ENCODE data around the gene CCDC3.
A peak's percentile ranks its signal among the peaks of the same experiment; 100 is the strongest.

CCDC3 gene

GRCh38 chr10:12909182-12909835, 92.2 kb downstream of the CCDC3 start:
- Histone ChIP-seq H3K4me3 (no peak overlapping the region), H3K9me3 (no peaks in the 10 kb centered on the region), H3K36me3 (no peaks in the 10 kb centered on the region), H3K27ac (peak overlapping the region; percentile 60 to 66), H3K27me3 (no peaks in the 10 kb centered on the region), H3K4me1 (peaks cover 4 to 69% (median 31%) of the 10 kb centered on the region in 4 donors)
- DNase-seq = no peak
- TF ChIP-seq CTCF (IDR thresholded peaks at IDR 0.05) = no peak
- intact Hi-C loops (cut with DNase I; ENCODE audit: low total_unique reads) = no loop called here

DNA sequence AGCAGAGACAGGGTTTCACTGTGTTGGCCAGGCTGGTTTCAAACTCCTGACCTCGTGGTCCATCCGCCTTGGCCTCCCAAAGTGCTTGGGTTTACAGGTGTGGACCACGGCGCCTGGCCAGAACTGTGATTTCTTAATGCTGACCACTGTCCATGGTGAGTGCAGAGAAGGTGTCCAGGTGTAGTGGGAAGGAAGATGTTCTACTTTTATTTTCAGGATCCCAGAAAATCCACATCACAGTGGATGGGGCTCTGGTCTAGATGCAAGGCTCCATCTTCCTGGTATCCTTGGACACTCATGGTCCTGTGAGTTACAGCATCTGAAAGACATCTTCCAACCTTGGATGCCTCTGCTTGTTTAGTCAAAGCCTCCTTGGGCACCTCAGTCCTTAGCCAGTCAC, 92.7 kb downstream of the CCDC3 start:
- H3K27me3 ChIP-seq = no peaks in the 10 kb centered on the region
- H3K4me3 ChIP-seq = no peak overlapping the region
- H3K4me1 ChIP-seq = peaks cover 4 to 69% (median 30%) of the 10 kb centered on the region in 4 donors
- no peaks in the 10 kb centered on the region for H3K36me3 ChIP-seq
- peak overlapping the region; percentile 60 to 66 for H3K27ac ChIP-seq
- TF ChIP-seq CTCF (IDR thresholded peaks at IDR 0.05) = no peak
- intact Hi-C loops (cut with DNase I; ENCODE audit: low total_unique reads) = no loop called here
- H3K9me3 ChIP-seq = no peaks in the 10 kb centered on the region
- DNase-seq = no peak

GRCh38 chr10:12907656-12908055, 93.9 kb downstream of the CCDC3 start:
- intact Hi-C loops (cut with DNase I; ENCODE audit: low total_unique reads) = no loop called here
- no peak for DNase-seq
- Histone ChIP-seq H3K9me3 (no peaks in the 10 kb centered on the region), H3K4me3 (no peak overlapping the region), H3K36me3 (no peaks in the 10 kb centered on the region), H3K4me1 (peaks cover 4 to 74% (median 38%) of the 10 kb centered on the region in 4 donors), H3K27ac (peak overlapping the region; percentile 70 to 83), H3K27me3 (no peaks in the 10 kb centered on the region)
- no peak for TF ChIP-seq CTCF (IDR thresholded peaks at IDR 0.05)

DNA sequence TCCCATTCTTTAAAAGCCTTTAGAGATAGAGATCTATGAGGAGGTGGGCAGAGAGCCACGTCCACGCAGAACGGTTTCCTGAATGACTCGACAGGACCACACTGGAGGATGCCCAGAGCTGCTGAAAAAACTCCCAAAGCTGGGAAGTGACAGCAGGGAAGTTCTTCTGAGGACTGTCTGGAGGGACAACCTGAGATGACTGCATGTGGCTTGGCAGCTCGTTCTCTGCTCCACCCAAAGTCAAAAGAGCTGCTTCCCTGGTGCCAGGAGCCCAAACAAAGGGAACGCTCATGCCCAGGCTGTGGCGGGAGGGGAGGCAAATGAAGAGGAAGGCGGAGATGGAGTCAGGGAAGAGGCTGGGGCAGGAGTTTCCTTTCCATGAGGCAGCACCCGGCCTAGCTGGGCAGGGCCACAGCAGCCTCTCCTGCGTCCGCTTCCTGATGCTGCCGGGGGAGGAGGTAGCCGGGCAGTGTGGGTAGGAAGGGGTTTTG, 95.4 kb downstream of the CCDC3 start:
- Histone ChIP-seq H3K4me1 (peaks cover 4 to 79% (median 41%) of the 10 kb centered on the region in 4 donors), H3K36me3 (no peaks in the 10 kb centered on the region), H3K9me3 (no peaks in the 10 kb centered on the region), H3K4me3 (no peak overlapping the region), H3K27ac (peak overlapping the region; percentile 70 to 83), H3K27me3 (no peaks in the 10 kb centered on the region)
- DNase-seq = peak; percentile 42 to 86
- TF ChIP-seq CTCF (IDR thresholded peaks at IDR 0.05) = no peak
- intact Hi-C loops (cut with DNase I; ENCODE audit: low total_unique reads) = no loop called here

- Histone ChIP-seq H3K27me3 (no peaks in the 10 kb centered on the region), H3K9me3 (no peaks in the 10 kb centered on the region), H3K4me3 (no peak overlapping the region), H3K4me1 (peaks cover 4 to 68% (median 36%) of the 10 kb centered on the region in 4 donors), H3K27ac (peak overlapping the region; percentile 70 to 83), H3K36me3 (no peaks in the 10 kb centered on the region)
- intact Hi-C loops (cut with DNase I; ENCODE audit: low total_unique reads) = no loop called here
- no peak for TF ChIP-seq CTCF (IDR thresholded peaks at IDR 0.05)
- DNase-seq = no peak
Measured at GRCh38 chr10:12905067-12905466, 96.4 kb downstream of the CCDC3 start.
